IMR-90 (cell line): ENCODE data around the gene AKR1C2. TPM values are rescaled to one million over a fixed set of nuclear protein-coding genes. Genes with fewer than 3 reads are reported as not detected.

Experiments
- ATAC-seq: fragments of 200-7000 bp; cut with Tn5 transposase; 2 replicates; pipeline ENCODE4 v1.9.1; 2020; ENCODE audit warnings: low read depth, mild to moderate bottlenecking, moderate library complexity
- BruUV-seq: library from RNA; stranded (reverse); fragments of 400-500 nt; replicated peaks from 2 replicates; lab custom pipeline; 2021; lab: Mats Ljungman, UMichigan
- CTCF ChIA-PET: fragments of 300-600 bp; formaldehyde crosslinking; extraction: SDS; loops from one replicate; lab custom pipeline; 2021; ENCODE audit warnings: antibody characterized with exemption; lab: Yijun Ruan, JAX
- POLR2A ChIA-PET: fragments of 300-600 bp; sonication (Branson Sonifier 250); formaldehyde crosslinking; loops from one replicate; lab custom pipeline; 2022; ENCODE audit warnings: antibody characterized with exemption; ENCODE audit not compliant: unreplicated experiment; lab: Charles Lee
- DNase-seq: peaks from one replicate; pipeline ENCODE4 v3.0.0; 2013
- H2AFZ ChIP-seq: replicated peaks from 2 replicates; pipeline ENCODE3; 2013; ENCODE audit warnings: low read length, mild to moderate bottlenecking; ENCODE audit not compliant: poor library complexity
- H2AK5ac ChIP-seq: 2 replicates; pipeline ENCODE4 v1.6.1; 2013; ENCODE audit warnings: low read depth, low read length, inconsistent platforms
- H2AK9ac ChIP-seq: replicated peaks from 2 replicates; pipeline ENCODE3; 2013; ENCODE audit warnings: mild to moderate bottlenecking, low read depth, low read length, moderate library complexity; ENCODE audit not compliant: poor library complexity
- H2BK120ac ChIP-seq: 2 replicates; pipeline ENCODE4 v1.6.1; 2013; ENCODE audit warnings: low read depth, low read length, inconsistent platforms
- H2BK15ac ChIP-seq: 3 replicates; pipeline ENCODE4 v1.6.1; 2013; ENCODE audit warnings: low read depth, low read length, inconsistent platforms
- H2BK20ac ChIP-seq: 2 replicates; pipeline ENCODE4 v1.6.1; 2013; ENCODE audit warnings: low read depth, mild to moderate bottlenecking, inconsistent platforms, low read length, moderate library complexity
- H2BK5ac ChIP-seq: 2 replicates; pipeline ENCODE4 v1.6.1; 2013; ENCODE audit warnings: mild to moderate bottlenecking, low read depth, low read length, inconsistent platforms; ENCODE audit not compliant: poor library complexity, severe bottlenecking
- H3K14ac ChIP-seq: replicated peaks from 2 replicates; pipeline ENCODE4 v1.6.1; 2013; ENCODE audit warnings: low read depth, low read length, inconsistent platforms
- H3K18ac ChIP-seq: 2 replicates; pipeline ENCODE4 v1.6.1; 2013; ENCODE audit warnings: low read depth, low read length, control low read depth
- H3K23ac ChIP-seq: 2 replicates; pipeline ENCODE4 v1.6.1; 2013; ENCODE audit warnings: low read depth, low read length, inconsistent platforms
- H3K27ac ChIP-seq: 2 replicates; pipeline ENCODE4 v1.5.1; 2013; ENCODE audit warnings: mild to moderate bottlenecking, control low read depth, low read length; ENCODE audit not compliant: insufficient read depth
- H3K27me3 ChIP-seq: 2 replicates; pipeline ENCODE4 v1.6.1; 2013; ENCODE audit warnings: low read length; ENCODE audit not compliant: control insufficient read depth, insufficient read depth
- H3K36me3 ChIP-seq: 2 replicates; pipeline ENCODE4 v1.6.1; 2013; ENCODE audit warnings: low read length, mixed read lengths; ENCODE audit not compliant: control insufficient read depth, insufficient read depth
- H3K4ac ChIP-seq: 2 replicates; pipeline ENCODE4 v1.6.1; 2013; ENCODE audit warnings: low read depth, low read length, inconsistent platforms
- H3K4me1 ChIP-seq: 2 replicates; pipeline ENCODE4 v1.6.1; 2013; ENCODE audit warnings: low read length, mixed read lengths; ENCODE audit not compliant: control insufficient read depth, insufficient read depth
- H3K4me2 ChIP-seq: 2 replicates; pipeline ENCODE4 v1.6.1; 2013; ENCODE audit warnings: low read depth, mild to moderate bottlenecking, control low read depth, low read length, moderate library complexity
- H3K4me3 ChIP-seq: 2 replicates; pipeline ENCODE4 v1.5.1; 2013; ENCODE audit warnings: low read depth, mild to moderate bottlenecking, control low read depth, low read length, moderate library complexity; ENCODE audit not compliant: insufficient read depth
- H3K56ac ChIP-seq: 2 replicates; pipeline ENCODE4 v1.6.1; 2013; ENCODE audit warnings: low read length, inconsistent platforms; ENCODE audit not compliant: insufficient read depth; ENCODE audit errors: extremely low read depth
- H3K79me1 ChIP-seq, 2 experiments: 2 replicates each; pipeline ENCODE4 v1.6.1; 2013; ENCODE audit warnings: low read length in 2 of 2, inconsistent platforms in 1 of 2, low read depth in 1 of 2
- H3K9ac ChIP-seq: 2 replicates; pipeline ENCODE4 v1.6.1; 2013; ENCODE audit warnings: low read depth, low read length, control low read depth
- H3K9me1 ChIP-seq: 2 replicates; pipeline ENCODE4 v1.6.1; 2013; ENCODE audit warnings: low read length, inconsistent platforms; ENCODE audit not compliant: insufficient read depth
- H3K9me3 ChIP-seq: 2 replicates; pipeline ENCODE4 v1.6.1; 2013; ENCODE audit warnings: low read length; ENCODE audit not compliant: control insufficient read depth, insufficient read depth
- H4K20me1 ChIP-seq: 2 replicates; pipeline ENCODE4 v1.6.1; 2013; ENCODE audit warnings: low read length, inconsistent platforms; ENCODE audit not compliant: insufficient read depth
- H4K5ac ChIP-seq: 2 replicates; pipeline ENCODE4 v1.6.1; 2013; ENCODE audit warnings: mild to moderate bottlenecking, low read depth, low read length, control low read depth
- H4K8ac ChIP-seq, 2 experiments: 2 replicates each; pipeline ENCODE4 v1.6.1; 2013; ENCODE audit warnings: low read depth in 2 of 2, low read length in 2 of 2, control low read depth in 1 of 2, inconsistent platforms in 1 of 2
- H4K91ac ChIP-seq: 2 replicates; pipeline ENCODE4 v1.6.1; 2013; ENCODE audit warnings: low read depth, low read length, inconsistent platforms; ENCODE audit not compliant: insufficient read depth
- CHD1 ChIP-seq: IDR thresholded peaks from 2 replicates; pipeline ENCODE4 v1.6.1; 2012; ENCODE audit warnings: low read depth, low read length, improper control_type of control experiment
- RAD21 ChIP-seq: IDR thresholded peaks from 2 replicates; pipeline ENCODE4 v1.6.1; 2012; ENCODE audit warnings: low read length, improper control_type of control experiment
- SMC3 ChIP-seq: fragments of 150-350 bp; IDR thresholded peaks from 2 replicates; pipeline ENCODE4 v1.6.1; 2016; ENCODE audit warnings: low read depth, mild to moderate bottlenecking, antibody characterized with exemption, low read length, moderate library complexity
- WGBS, 2 experiments: methylation state at CpG; one replicate each; pipeline versions ENCODE4 v1.1.5 to v1.1.7; 2013; ENCODE audit warnings: missing lambda C conversion rate in 2 of 2; ENCODE audit not compliant: insufficient read length in 1 of 2; ENCODE audit errors: extremely low coverage in 2 of 2; 5-methylcytosine and 5-hydroxymethylcytosine counted together
- dilution Hi-C: fragments of 300-500 bp; cut with HindIII; formaldehyde crosslinking; loops from one replicate; pipeline ENCODE4 v1.14.3; 2018; ENCODE audit warnings: low sequenced_read_pairs; ENCODE audit not compliant: unreplicated experiment
- in situ Hi-C: fragments of 300-500 bp; cut with MboI; formaldehyde crosslinking; loops from 3 replicates; pipeline ENCODE4 v1.14.3; 2019; ENCODE audit warnings: low sequenced_read_pairs, inconsistent platforms, mixed read lengths
- intact Hi-C: fragments of 100-400 bp; cut with micrococcal nuclease; formaldehyde crosslinking; loops from 2 replicates; pipeline ENCODE4 v1.10.0; 2022
- polyA plus RNA-seq, 3 experiments: library from polyadenylated mRNA; depleted of rRNA; stranded (reverse); fragments of >200 nt; gene quantifications; 2 replicates each; pipeline ENCODE4 v1.2.3, GENCODE V29; 2012; ENCODE audit warnings: low replicate concordance in 1 of 3
- total RNA-seq: library from RNA; depleted of rRNA; stranded (reverse); fragments of >200 nt; gene quantifications from 2 replicates; pipeline ENCODE4 v1.2.3, GENCODE V29; 2012
- TF ChIP-seq, protein P1 (sequence below): conservative IDR thresholded peaks from 2 replicates; pipeline ENCODE4 v1.5.1; 2012; ENCODE audit warnings: mild to moderate bottlenecking, low read depth, low read length, improper control_type of control experiment

The AKR1C2 gene
- total and polyA plus RNA-seq, 2 of the 4 experiments (the other 2 are of a cell fraction): 0.36 to 1.0 TPM

DNA sequence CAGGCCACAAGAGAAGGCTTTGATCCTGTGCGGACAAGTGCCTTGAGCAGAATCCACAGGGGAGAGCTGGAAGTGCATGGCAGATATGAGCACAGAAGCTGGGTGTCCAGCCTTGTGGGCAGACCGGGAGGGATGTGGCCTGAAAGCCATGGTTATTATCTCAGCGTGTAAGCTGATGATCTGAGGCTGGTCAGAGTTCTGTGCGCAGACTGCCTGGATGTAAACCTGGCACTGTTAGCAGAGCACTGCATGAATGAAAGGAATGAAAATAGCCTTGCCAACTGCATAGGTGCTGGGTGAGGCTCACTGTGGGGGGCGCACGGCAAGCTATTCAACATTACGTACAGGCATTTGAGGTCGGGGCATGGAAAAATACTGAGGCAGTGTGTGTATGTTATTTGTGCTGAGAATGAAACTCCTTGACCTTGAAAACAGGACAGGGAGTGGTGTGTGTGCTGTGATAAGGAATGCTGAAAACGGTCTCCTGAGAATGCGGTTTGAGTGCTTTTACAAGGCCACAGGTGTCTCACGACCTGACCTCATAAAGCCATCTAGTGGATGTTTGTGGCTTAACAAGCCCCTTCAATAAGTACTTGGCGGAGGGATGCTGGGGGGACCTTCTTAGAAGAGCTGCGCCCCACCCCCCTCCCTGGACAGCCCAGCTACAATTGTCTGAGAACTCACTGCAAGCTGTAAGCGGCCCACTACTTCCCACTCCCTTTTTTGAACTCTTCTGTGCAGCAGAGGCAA lies 21.8 kb downstream of the AKR1C2 start:
- Histone ChIP-seq H2AK5ac (no peak overlapping the region), H3K9me3 (no peaks in the 10 kb centered on the region), H2AK9ac (no peak overlapping the region), H3K18ac (no peak overlapping the region), H2BK20ac (no peak overlapping the region), H3K4ac (no peak overlapping the region), H3K79me1 (no peaks in the 10 kb centered on the region), H3K4me3 (no peak overlapping the region), H3K36me3 (no peaks in the 10 kb centered on the region), H4K91ac (no peak overlapping the region), H4K5ac (no peak overlapping the region), H3K27ac (no peak overlapping the region), H3K4me2 (no peak overlapping the region), H2BK5ac (no peak overlapping the region), H2BK15ac (no peak overlapping the region), H3K56ac (no peak overlapping the region), H3K27me3 (no peaks in the 10 kb centered on the region), H3K23ac (no peak overlapping the region), H4K8ac (no peak overlapping the region), H2AFZ (no peak overlapping the region), H3K4me1 (peaks cover 4% of the 10 kb centered on the region; the same call in 1 of the 2 replicates), H3K9ac (no peak overlapping the region), H2BK120ac (no peak overlapping the region), H3K9me1 (no peaks in the 10 kb centered on the region), H4K20me1 (no peaks in the 10 kb centered on the region), H3K14ac (no peak overlapping the region)
- BruUV-seq: no TSS peak
- TF ChIP-seq, protein P1, sequence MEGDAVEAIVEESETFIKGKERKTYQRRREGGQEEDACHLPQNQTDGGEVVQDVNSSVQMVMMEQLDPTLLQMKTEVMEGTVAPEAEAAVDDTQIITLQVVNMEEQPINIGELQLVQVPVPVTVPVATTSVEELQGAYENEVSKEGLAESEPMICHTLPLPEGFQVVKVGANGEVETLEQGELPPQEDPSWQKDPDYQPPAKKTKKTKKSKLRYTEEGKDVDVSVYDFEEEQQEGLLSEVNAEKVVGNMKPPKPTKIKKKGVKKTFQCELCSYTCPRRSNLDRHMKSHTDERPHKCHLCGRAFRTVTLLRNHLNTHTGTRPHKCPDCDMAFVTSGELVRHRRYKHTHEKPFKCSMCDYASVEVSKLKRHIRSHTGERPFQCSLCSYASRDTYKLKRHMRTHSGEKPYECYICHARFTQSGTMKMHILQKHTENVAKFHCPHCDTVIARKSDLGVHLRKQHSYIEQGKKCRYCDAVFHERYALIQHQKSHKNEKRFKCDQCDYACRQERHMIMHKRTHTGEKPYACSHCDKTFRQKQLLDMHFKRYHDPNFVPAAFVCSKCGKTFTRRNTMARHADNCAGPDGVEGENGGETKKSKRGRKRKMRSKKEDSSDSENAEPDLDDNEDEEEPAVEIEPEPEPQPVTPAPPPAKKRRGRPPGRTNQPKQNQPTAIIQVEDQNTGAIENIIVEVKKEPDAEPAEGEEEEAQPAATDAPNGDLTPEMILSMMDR: peak; percentile 42
- TF ChIP-seq RAD21: peak; percentile 41
- no peak for TF ChIP-seq CHD1
- peak; percentile 32; the same call in 1 of the 2 replicates for TF ChIP-seq SMC3
- intact Hi-C loops (loop anchor here (1.0 kb wide), 1 partner anchor 133 kb away; no protein-coding TSS in a partner anchor), dilution Hi-C loops (no loop called here), in situ Hi-C loops (no loop called here)
- ChIA-PET POLR2A (no interaction called here), CTCF (interaction anchor here (0.5 to 2.0 kb wide), 3 partner anchors 18 to 132 kb away, joined by 4 to 12 read pairs (median 4); no protein-coding TSS in a partner anchor)
- WGBS, 2 experiments: 75% methylated on average over 10 of the region's 14 CpGs; no CpG with 5 or more reads in 1 of the 2 experiments
- ATAC-seq (peak; percentile 18; the same call in 1 of the 2 replicates), DNase-seq (peak; percentile 37)
